H1 (cell line): Measurements from ENCODE around the gene IL37. TPM values are rescaled to one million over a fixed set of nuclear protein-coding genes. Genes with fewer than 3 reads are reported as not detected.

Experiments
- CTCF ChIA-PET: fragments of 300-600 bp; sonication (Branson Sonifier 250); formaldehyde crosslinking; loops from one replicate; lab custom pipeline; 2021; ENCODE audit not compliant: partially characterized antibody; lab: Charles Lee
- POLR2A ChIA-PET: fragments of 300-600 bp; sonication (Branson Sonifier 250); formaldehyde crosslinking; loops from one replicate; lab custom pipeline; 2021; ENCODE audit warnings: inconsistent platforms; ENCODE audit not compliant: partially characterized antibody; lab: Charles Lee
- DNase-seq, 2 experiments: peaks; one replicate each; pipeline versions ENCODE4 v3.0.0 to v3.0.0-alpha.2; 2010 to 2022; ENCODE audit warnings: low spot score in 2 of 2, low read depth in 1 of 2, mixed read lengths in 1 of 2
- FAIRE-seq: peaks from 2 replicates; lab custom pipeline; 2011; peaks lifted over from hg19 to GRCh38; lab: Jason Lieb, UNC
- H2AFZ ChIP-seq: 2 replicates; pipeline ENCODE4 v1.8.1; 2012; ENCODE audit warnings: low read length, inconsistent platforms
- H2AK5ac ChIP-seq: 2 replicates; pipeline ENCODE4 v1.6.1; 2013; ENCODE audit warnings: low read depth, low read length
- H2BK120ac ChIP-seq: replicated peaks from 2 replicates; pipeline ENCODE3; 2013; ENCODE audit warnings: low read depth, low read length, inconsistent platforms
- H2BK12ac ChIP-seq: 2 replicates; pipeline ENCODE4 v1.6.1; 2013; ENCODE audit warnings: low read depth, low read length
- H2BK15ac ChIP-seq: 2 replicates; pipeline ENCODE4 v1.6.1; 2013; ENCODE audit warnings: low read length
- H2BK20ac ChIP-seq: 2 replicates; pipeline ENCODE4 v1.6.1; 2013; ENCODE audit warnings: low read length
- H2BK5ac ChIP-seq: 2 replicates; pipeline ENCODE4 v1.6.1; 2013; ENCODE audit warnings: low read depth, low read length
- H3K14ac ChIP-seq: 2 replicates; pipeline ENCODE4 v1.6.1; 2013; ENCODE audit warnings: inconsistent platforms; ENCODE audit not compliant: insufficient read length
- H3K18ac ChIP-seq: 2 replicates; pipeline ENCODE4 v1.6.1; 2013; ENCODE audit warnings: low read length; ENCODE audit errors: extremely low read depth
- H3K23ac ChIP-seq: 2 replicates; pipeline ENCODE4 v1.6.1; 2013; ENCODE audit warnings: inconsistent platforms; ENCODE audit not compliant: insufficient read length
- H3K23me2 ChIP-seq: 2 replicates; pipeline ENCODE4 v1.6.1; 2013; ENCODE audit warnings: low read depth, low read length
- H3K27ac ChIP-seq: 2 replicates; pipeline ENCODE4 v1.6.1; 2011; ENCODE audit warnings: low read depth, low read length, inconsistent platforms
- H3K27me3 ChIP-seq, 4 experiments: replicated peaks in 1 of 4; 1 replicate in 1 of 4; 2 replicates in 3 of 4; pipeline versions ENCODE4 v1.6.1 to v1.8.1; 2011 to 2013; ENCODE audit warnings: low read length in 3 of 4, mild to moderate bottlenecking in 3 of 4, inconsistent platforms in 2 of 4, mixed read lengths in 2 of 4, moderate library complexity in 1 of 4; ENCODE audit not compliant: control insufficient read depth in 3 of 4, insufficient read depth in 3 of 4; ENCODE audit errors: extremely low read depth in 1 of 4
- H3K36me3 ChIP-seq, 4 experiments: 2 replicates each; pipeline versions ENCODE4 v1.6.1 to v1.8.1; 2011 to 2013; ENCODE audit warnings: mild to moderate bottlenecking in 4 of 4, low read length in 3 of 4, moderate library complexity in 2 of 4, control low read depth in 1 of 4, inconsistent platforms in 1 of 4; ENCODE audit not compliant: insufficient read depth in 4 of 4, control insufficient read depth in 2 of 4
- H3K4ac ChIP-seq: replicated peaks from 2 replicates; pipeline ENCODE3; 2013; ENCODE audit warnings: low read length, low read depth, mixed read lengths, inconsistent platforms; ENCODE audit not compliant: insufficient read length
- H3K4me1 ChIP-seq, 4 experiments: replicated peaks in 1 of 4; 1 replicate in 1 of 4; 2 replicates in 3 of 4; pipeline versions ENCODE4 v1.6.1 to v1.8.1; 2011 to 2013; ENCODE audit warnings: low read length in 3 of 4, inconsistent platforms in 2 of 4, mixed read lengths in 1 of 4; ENCODE audit not compliant: insufficient read depth in 4 of 4, control insufficient read depth in 3 of 4
- H3K4me2 ChIP-seq, 2 experiments: 2 replicates each; pipeline versions ENCODE4 v1.6.1 to v1.8.1; 2011 to 2013; ENCODE audit warnings: low read depth in 2 of 2, low read length in 2 of 2, control low read depth in 1 of 2, inconsistent platforms in 1 of 2, mild to moderate bottlenecking in 1 of 2; ENCODE audit not compliant: insufficient read depth in 1 of 2
- H3K4me3 ChIP-seq, 4 experiments: fragments of 200-600, 300-600 bp in 1 of 4; sonication (generic), shearing (Covaris generic), sonication (Bioruptor Twin) in 1 of 4; 2 replicates each; pipeline versions ENCODE4 v1.5.1 to v1.8.1; 2011 to 2016; ENCODE audit warnings: low read length in 4 of 4, low read depth in 3 of 4, control low read depth in 2 of 4, inconsistent platforms in 2 of 4, mild to moderate bottlenecking in 2 of 4, mixed read lengths in 1 of 4, moderate library complexity in 1 of 4; ENCODE audit not compliant: insufficient read depth in 2 of 4; ENCODE audit errors: extremely low read depth in 1 of 4
- H3K56ac ChIP-seq: replicated peaks from 2 replicates; pipeline ENCODE3; 2013; ENCODE audit warnings: low read depth, mild to moderate bottlenecking, mixed read lengths, low read length, inconsistent platforms; ENCODE audit not compliant: insufficient read length
- H3K79me1 ChIP-seq: 2 replicates; pipeline ENCODE4 v1.6.1; 2013; ENCODE audit warnings: low read depth, low read length, control low read depth
- H3K79me2 ChIP-seq, 2 experiments: 2 replicates each; pipeline versions ENCODE4 v1.6.1 to v1.8.1; 2012 to 2013; ENCODE audit warnings: low read length in 2 of 2, mild to moderate bottlenecking in 2 of 2, inconsistent platforms in 1 of 2; ENCODE audit not compliant: insufficient read depth in 2 of 2, control insufficient read depth in 1 of 2
- H3K9ac ChIP-seq, 4 experiments: replicated peaks in 1 of 4; 1 replicate in 1 of 4; 2 replicates in 3 of 4; pipeline versions ENCODE4 v1.6.1 to v1.8.1; 2011 to 2013; ENCODE audit warnings: low read depth in 3 of 4, low read length in 3 of 4, control low read depth in 2 of 4, mild to moderate bottlenecking in 2 of 4, moderate library complexity in 2 of 4, inconsistent platforms in 1 of 4; ENCODE audit errors: extremely low read depth in 1 of 4
- H3K9me3 ChIP-seq, 2 experiments: 2 replicates each; pipeline versions ENCODE4 v1.6.1 to v1.8.1; 2012 to 2013; ENCODE audit warnings: mild to moderate bottlenecking in 2 of 2, moderate library complexity in 2 of 2, control low read depth in 1 of 2, inconsistent platforms in 1 of 2, low read depth in 1 of 2, low read length in 1 of 2, mixed read lengths in 1 of 2; ENCODE audit not compliant: insufficient read depth in 2 of 2
- H4K20me1 ChIP-seq, 2 experiments: replicated peaks in 1 of 2; 2 replicates each; pipeline versions ENCODE3 to v1.8.1; 2011 to 2013; ENCODE audit warnings: inconsistent platforms in 2 of 2, low read length in 2 of 2, mild to moderate bottlenecking in 1 of 2; ENCODE audit not compliant: insufficient read depth in 2 of 2, control insufficient read depth in 1 of 2
- H4K5ac ChIP-seq: 2 replicates; pipeline ENCODE4 v1.6.1; 2013; ENCODE audit warnings: low read length, low read depth, mixed read lengths, inconsistent platforms; ENCODE audit not compliant: insufficient read length
- H4K8ac ChIP-seq: 2 replicates; pipeline ENCODE4 v1.8.0; 2013; ENCODE audit warnings: mild to moderate bottlenecking, moderate library complexity, low read length, inconsistent platforms; ENCODE audit not compliant: insufficient read depth; ENCODE audit errors: extremely low read depth
- H4K91ac ChIP-seq: replicated peaks from 2 replicates; pipeline ENCODE3; 2013; ENCODE audit warnings: low read length, mixed read lengths, inconsistent platforms; ENCODE audit not compliant: insufficient read length
- EGR1 ChIP-seq: IDR thresholded peaks from 2 replicates; pipeline ENCODE4 v1.6.1; 2011; ENCODE audit warnings: low read depth, low read length, borderline replicate concordance
- WGBS, 2 experiments: shearing (Covaris generic) in 1 of 2; methylation state at CpG; one replicate each; pipeline versions ENCODE4 v1.1.6 to v1.1.7; 2013 to 2015; ENCODE audit warnings: low lambda C conversion rate in 2 of 2, mixed read lengths in 2 of 2, inconsistent platforms in 1 of 2, low coverage in 1 of 2, missing lambda C conversion rate in 1 of 2; ENCODE audit not compliant: insufficient replicate concordance in 2 of 2, insufficient coverage in 1 of 2, insufficient read length in 1 of 2; ENCODE audit errors: extremely low coverage in 1 of 2, missing lambda C conversion rate in 1 of 2; 5-methylcytosine and 5-hydroxymethylcytosine counted together
- polyA plus RNA-seq, 7 experiments: library from polyadenylated mRNA; depleted of rRNA in 3 of 7; stranded (reverse) in 5 of 7; unstranded in 2 of 7; fragments of >200 nt in 5 of 7; fragments of 200-250 nt in 2 of 7; gene quantifications; 1 replicate in 5 of 7; 2 replicates in 1 of 7; 4 replicates in 1 of 7; pipeline versions ENCODE4 v1.2.1 to v1.2.3, GENCODE V29; 2011 to 2013; ENCODE audit warnings: missing spikeins in 2 of 7, mixed read lengths in 2 of 7
- total RNA-seq: library from RNA; stranded (reverse); fragmentation: NEBNext Ultra II Directional; extraction: Animal tissue kit (Norgen Biotek cat#: 25700); gene quantifications from 2 replicates; pipeline ENCODE4 v1.2.1, GENCODE V29; 2021

IL37 gene
- total and polyA plus RNA-seq, 2 of the 8 experiments (the other 6 are each of a cell fraction or from before 2014, with no cell fraction given): 0.18 TPM; not detected in 1

DNA sequence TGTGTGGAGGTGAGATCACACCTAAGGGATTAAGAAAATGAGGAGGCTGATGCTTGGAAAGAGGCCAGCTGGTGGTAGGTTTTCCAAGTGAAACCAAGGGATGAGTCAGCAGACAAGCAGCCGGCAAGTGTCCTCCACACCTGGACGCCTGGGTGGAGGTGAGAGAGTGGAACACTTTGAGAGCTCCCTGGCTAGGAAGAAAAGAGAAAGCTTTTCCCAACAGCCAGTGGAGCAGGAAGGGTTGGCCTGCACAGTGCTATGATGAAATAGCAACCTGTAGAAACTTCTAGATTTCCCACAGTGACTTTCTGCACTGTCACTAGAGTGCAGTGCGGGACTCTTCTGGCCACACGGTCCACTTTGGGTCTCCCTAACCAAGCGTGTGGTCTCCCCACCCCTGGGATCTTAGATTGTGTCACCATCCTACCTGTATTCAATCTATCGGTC is 19.6 kb upstream of the IL37 start:
- Histone ChIP-seq H4K5ac (no peak overlapping the region), H3K27me3 (no peaks in the 10 kb centered on the region), H3K79me1 (no peaks in the 10 kb centered on the region), H2BK5ac (no peak overlapping the region), H3K4ac (no peak overlapping the region), H3K18ac (no peak overlapping the region), H3K27ac (no peak overlapping the region), H2BK15ac (no peak overlapping the region), H3K14ac (no peak overlapping the region), H3K23me2 (no peaks in the 10 kb centered on the region), H3K36me3 (no peaks in the 10 kb centered on the region), H2AFZ (no peak overlapping the region), H3K9ac (no peak overlapping the region), H3K23ac (no peak overlapping the region), H3K56ac (no peak overlapping the region), H3K79me2 (no peaks in the 10 kb centered on the region), H2BK12ac (no peak overlapping the region), H2BK120ac (no peak overlapping the region), H3K4me3 (no peak overlapping the region), H3K9me3 (no peaks in the 10 kb centered on the region), H3K4me1 (no peaks in the 10 kb centered on the region), H2BK20ac (no peak overlapping the region), H4K91ac (no peak overlapping the region), H2AK5ac (no peak overlapping the region), H3K4me2 (no peak overlapping the region), H4K20me1 (no peaks in the 10 kb centered on the region), H4K8ac (no peak overlapping the region)
- DNase-seq: no peak
- FAIRE-seq: no peak
- CTCF ChIA-PET: interaction anchor here (1.2 to 2.4 kb wide), 2 partner anchors 13 to 142 kb away, joined by 3 to 16 read pairs; no protein-coding TSS in a partner anchor
- TF ChIP-seq EGR1: no peak
- POLR2A ChIA-PET: no interaction called here
- WGBS, 2 experiments: 90% methylated on average over 6 of the region's 6 CpGs; no CpG with 5 or more reads in 1 of the 2 experiments
